Gastroesophageal sphincter (tissue), 4 donors: ENCODE results near the gene CCSER1. TPM values are rescaled to one million over a fixed set of nuclear protein-coding genes. Genes with fewer than 3 reads are reported as not detected.

Source experiments
- ATAC-seq: fragments of 150-250 bp; one replicate; pipeline ENCODE4 v1.9.1; 2016; ENCODE audit warnings: mild to moderate bottlenecking, moderate library complexity
- H3K27ac ChIP-seq, 4 donors: fragments of 200-600 bp; sonication (generic) in 3 of 4; 1 replicate in 3 of 4; 2 replicates in 1 of 4; pipeline ENCODE4 v1.5.1; 2016 to 2019
- H3K27me3 ChIP-seq: fragments of 200-600 bp; sonication (generic); one replicate; pipeline ENCODE4 v1.5.1; 2019
- H3K36me3 ChIP-seq, 2 donors: fragments of 200-600 bp; sonication (generic); one replicate each; pipeline ENCODE4 v1.5.1; 2019; ENCODE audit warnings: control low read depth in 1 of 2
- H3K4me1 ChIP-seq, 3 donors: fragments of 200-600 bp; sonication (generic); 1 replicate in 2 of 3; 2 replicates in 1 of 3; pipeline ENCODE4 v1.5.1; 2016 to 2019; ENCODE audit warnings: control low read depth in 2 of 3
- H3K4me3 ChIP-seq, 2 donors: fragments of 200-600 bp; sonication (generic); one replicate each; pipeline ENCODE4 v1.5.1; 2019; ENCODE audit warnings: mild to moderate bottlenecking in 1 of 2, moderate library complexity in 1 of 2
- H3K9me3 ChIP-seq, 3 donors: fragments of 200-600 bp; sonication (generic); one replicate each; pipeline ENCODE4 v1.5.1; 2017 to 2019; ENCODE audit warnings: control low read depth in 2 of 3
- EP300 ChIP-seq: sonication (generic); formaldehyde crosslinking; IDR thresholded peaks from one replicate; pipeline ENCODE4 v1.6.1; 2017; ENCODE audit warnings: antibody characterized with exemption, mild to moderate bottlenecking
- POLR2A ChIP-seq, 2 donors: fragments of 450-650 bp; IDR thresholded peaks; one replicate each; pipeline ENCODE4 v1.6.1; 2017; ENCODE audit warnings: antibody characterized with exemption in 2 of 2, mild to moderate bottlenecking in 2 of 2, moderate library complexity in 1 of 2
- POLR2AphosphoS5 ChIP-seq: sonication (generic); formaldehyde crosslinking; IDR thresholded peaks from one replicate; pipeline ENCODE4 v1.6.1; 2017; ENCODE audit warnings: antibody characterized with exemption
- WGBS, 2 donors: methylation state at CpG; one replicate each; pipeline ENCODE4 v1.1.5; 2018; ENCODE audit warnings: low coverage in 1 of 2; 5-methylcytosine and 5-hydroxymethylcytosine counted together
- total RNA-seq, 4 donors: library from RNA; depleted of rRNA; stranded (reverse); fragments of >200 nt; gene quantifications; one replicate each; pipeline ENCODE4 v1.1.0, GENCODE V29; 2016
- TF ChIP-seq, protein P1 (sequence below), 4 experiments: fragments of 200-600 bp in 2 of 4; fragments of 450-650 bp in 2 of 4; sonication (generic) in 1 of 4; IDR thresholded peaks; one replicate each; pipeline ENCODE4 v1.5.1; 2017 to 2019; ENCODE audit warnings: antibody characterized with exemption in 4 of 4, mild to moderate bottlenecking in 2 of 4, moderate library complexity in 2 of 4

CCSER1 gene
- total RNA-seq, 4 donors from 2014 or later, result 2.4 to 9.3 (median 4.6) TPM

DNA sequence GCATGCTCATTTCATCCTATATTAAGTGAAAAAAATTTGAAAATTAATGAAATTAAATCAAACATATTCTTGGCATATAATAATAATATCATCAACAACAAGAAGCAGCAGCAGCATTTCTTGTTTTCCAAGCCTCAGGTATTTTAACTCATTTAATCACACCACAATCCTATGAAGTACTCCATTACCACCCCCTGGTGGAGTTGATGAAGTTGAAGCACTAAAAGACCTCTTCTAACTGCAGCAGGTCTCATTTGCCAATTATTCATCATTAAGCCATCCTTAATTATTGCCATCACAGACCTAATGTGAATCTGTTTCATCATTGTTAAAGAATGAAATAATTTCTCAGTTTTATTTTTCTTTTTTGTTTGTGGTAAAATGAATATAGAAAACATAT lies 1375.2 kb downstream of the CCSER1 start:
- no peak for TF ChIP-seq EP300
- TF ChIP-seq, protein P1, sequence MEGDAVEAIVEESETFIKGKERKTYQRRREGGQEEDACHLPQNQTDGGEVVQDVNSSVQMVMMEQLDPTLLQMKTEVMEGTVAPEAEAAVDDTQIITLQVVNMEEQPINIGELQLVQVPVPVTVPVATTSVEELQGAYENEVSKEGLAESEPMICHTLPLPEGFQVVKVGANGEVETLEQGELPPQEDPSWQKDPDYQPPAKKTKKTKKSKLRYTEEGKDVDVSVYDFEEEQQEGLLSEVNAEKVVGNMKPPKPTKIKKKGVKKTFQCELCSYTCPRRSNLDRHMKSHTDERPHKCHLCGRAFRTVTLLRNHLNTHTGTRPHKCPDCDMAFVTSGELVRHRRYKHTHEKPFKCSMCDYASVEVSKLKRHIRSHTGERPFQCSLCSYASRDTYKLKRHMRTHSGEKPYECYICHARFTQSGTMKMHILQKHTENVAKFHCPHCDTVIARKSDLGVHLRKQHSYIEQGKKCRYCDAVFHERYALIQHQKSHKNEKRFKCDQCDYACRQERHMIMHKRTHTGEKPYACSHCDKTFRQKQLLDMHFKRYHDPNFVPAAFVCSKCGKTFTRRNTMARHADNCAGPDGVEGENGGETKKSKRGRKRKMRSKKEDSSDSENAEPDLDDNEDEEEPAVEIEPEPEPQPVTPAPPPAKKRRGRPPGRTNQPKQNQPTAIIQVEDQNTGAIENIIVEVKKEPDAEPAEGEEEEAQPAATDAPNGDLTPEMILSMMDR (IDR thresholded peaks at IDR 0.05), result no peak
- no peak for TF ChIP-seq POLR2AphosphoS5
- TF ChIP-seq POLR2A (IDR thresholded peaks at IDR 0.05), result no peak
- H3K4me3 ChIP-seq, result no peak overlapping the region
- no peaks in the 10 kb centered on the region for H3K36me3 ChIP-seq
- no peak overlapping the region for H3K27ac ChIP-seq
- H3K27me3 ChIP-seq, result no peaks in the 10 kb centered on the region
- H3K4me1 ChIP-seq, result no peaks in the 10 kb centered on the region
- H3K9me3 ChIP-seq, result no peaks in the 10 kb centered on the region
- no peak for ATAC-seq

DNA sequence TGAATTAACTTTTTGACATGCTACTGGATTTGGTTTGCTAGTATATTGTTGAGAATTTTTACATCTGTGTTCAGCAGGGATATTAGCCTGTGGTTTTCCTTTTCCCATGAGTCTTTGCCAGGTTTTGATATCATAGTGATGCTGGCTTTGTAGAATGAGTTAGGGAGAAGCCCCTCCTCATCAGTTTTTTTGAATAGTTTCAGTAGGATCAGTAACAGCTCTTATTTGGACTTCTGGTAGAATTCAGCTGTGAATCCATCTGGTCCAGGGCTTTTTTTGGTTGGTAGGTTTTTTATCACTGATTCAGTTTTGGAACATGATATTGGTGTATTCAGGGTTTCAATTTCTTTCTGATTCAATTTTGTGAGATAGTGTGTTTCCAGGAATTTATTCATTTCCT lies 1386.1 kb downstream of the CCSER1 start:
- ATAC-seq, result no peak
- no peaks in the 10 kb centered on the region for H3K4me1 ChIP-seq
- peaks cover 0 to 12% (median 0%) of the 10 kb centered on the region in 3 donors for H3K9me3 ChIP-seq
- H3K36me3 ChIP-seq, result no peaks in the 10 kb centered on the region
- H3K4me3 ChIP-seq, result no peak overlapping the region
- TF ChIP-seq, protein P1 (IDR thresholded peaks at IDR 0.05), result no peak
- TF ChIP-seq EP300 (no peak), POLR2AphosphoS5 (no peak), POLR2A (IDR thresholded peaks at IDR 0.05) (no peak)
- H3K27me3 ChIP-seq, result no peaks in the 10 kb centered on the region
- H3K27ac ChIP-seq, result no peak overlapping the region

DNA sequence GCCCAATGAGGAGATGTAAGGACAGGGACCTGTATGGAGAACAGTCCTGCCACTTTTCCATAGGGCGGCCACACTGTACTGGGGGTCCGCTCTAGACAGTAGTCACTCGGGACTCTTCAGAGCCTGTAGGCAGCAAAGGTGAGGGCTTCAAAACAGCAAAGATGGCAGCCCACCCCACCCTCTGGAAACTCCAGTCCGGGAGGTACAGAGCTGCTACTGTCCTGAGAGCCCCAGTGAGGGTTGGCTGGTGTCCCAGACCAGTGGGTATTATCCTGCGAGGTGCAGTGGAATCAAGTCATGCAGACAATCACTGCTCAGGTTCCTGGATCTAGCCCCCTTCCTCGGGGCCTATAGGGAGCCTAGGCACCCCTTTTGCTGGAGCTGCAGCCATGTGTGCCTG lies 1392.0 kb downstream of the CCSER1 start:
- no peak for ATAC-seq
- 93% methylated on average over 3 of the region's 6 CpGs; no CpG with 5 or more reads in 1 of the 2 donors for WGBS, 2 donors
- Histone ChIP-seq H3K27me3 (no peaks in the 10 kb centered on the region), H3K4me3 (no peak overlapping the region), H3K9me3 (peaks cover 0 to 8% (median 0%) of the 10 kb centered on the region in 3 donors), H3K36me3 (no peaks in the 10 kb centered on the region), H3K4me1 (no peaks in the 10 kb centered on the region), H3K27ac (no peak overlapping the region)
- TF ChIP-seq POLR2A (IDR thresholded peaks at IDR 0.05) (no peak), EP300 (no peak), POLR2AphosphoS5 (no peak)
- TF ChIP-seq, protein P1 (IDR thresholded peaks at IDR 0.05), result no peak

DNA sequence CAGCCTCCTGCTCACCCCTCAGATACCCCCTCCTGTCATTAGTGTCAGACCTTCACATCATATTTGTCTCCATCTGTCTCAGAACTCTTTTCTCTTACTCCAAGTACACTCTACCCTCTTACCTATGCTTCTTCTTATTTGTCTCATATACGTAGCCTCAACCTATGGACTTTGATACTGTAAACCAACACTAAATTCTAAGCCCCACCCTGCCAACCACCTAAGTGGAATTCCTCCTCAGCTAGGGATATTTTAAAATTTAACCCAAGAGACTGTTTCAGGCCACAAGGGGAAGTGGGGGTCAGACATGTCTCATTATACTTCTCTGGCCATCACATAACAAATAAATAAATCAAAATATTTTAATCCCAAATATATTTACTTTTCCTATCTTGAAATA lies 1398.4 kb downstream of the CCSER1 start:
- no peak overlapping the region for H3K4me3 ChIP-seq
- H3K27ac ChIP-seq, result no peak overlapping the region
- TF ChIP-seq, protein P1 (IDR thresholded peaks at IDR 0.05), result no peak
- TF ChIP-seq POLR2AphosphoS5, result no peak
- TF ChIP-seq EP300, result no peak
- no peak for TF ChIP-seq POLR2A (IDR thresholded peaks at IDR 0.05)
- no peaks in the 10 kb centered on the region for H3K36me3 ChIP-seq
- no peaks in the 10 kb centered on the region for H3K4me1 ChIP-seq
- no peak for ATAC-seq
- no peaks in the 10 kb centered on the region for H3K27me3 ChIP-seq
- 57 to 70% methylated on average over 1 of the region's 1 CpG for WGBS, 2 donors
- no peaks in the 10 kb centered on the region for H3K9me3 ChIP-seq

DNA sequence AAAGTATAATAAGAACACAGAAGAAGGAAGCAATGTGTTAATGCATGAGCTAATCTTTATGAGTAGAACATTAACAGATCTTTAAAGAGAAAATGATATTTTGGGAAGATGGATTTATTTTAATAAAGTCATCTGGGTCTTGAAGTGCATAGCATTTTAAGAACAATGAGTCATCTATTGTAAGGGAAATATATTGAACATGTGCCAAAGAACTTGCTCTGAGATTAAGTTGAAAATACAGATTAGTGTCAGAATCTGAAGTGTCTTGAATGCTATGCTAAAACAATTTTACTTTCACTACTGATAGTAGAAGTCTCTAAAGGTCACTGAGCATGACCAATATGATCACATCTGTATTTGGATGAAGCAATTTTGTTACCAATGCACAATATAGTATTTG lies 1399.9 kb downstream of the CCSER1 start:
- Histone ChIP-seq H3K9me3 (no peaks in the 10 kb centered on the region), H3K27me3 (no peaks in the 10 kb centered on the region), H3K36me3 (no peaks in the 10 kb centered on the region), H3K4me1 (no peaks in the 10 kb centered on the region), H3K4me3 (no peak overlapping the region), H3K27ac (no peak overlapping the region)
- no peak for ATAC-seq
- TF ChIP-seq EP300 (no peak), POLR2A (IDR thresholded peaks at IDR 0.05) (no peak), POLR2AphosphoS5 (no peak)
- TF ChIP-seq, protein P1 (IDR thresholded peaks at IDR 0.05), result no peak
